Right hindlimb (tissue), 1 donor: ENCODE measurements around the gene EXOG.

Experiments used
- DNase-seq: peaks from one replicate; pipeline ENCODE4 v3.0.0-alpha.2; 2018

Gene EXOG

GRCh38 chr3:38548154-38548931 lies 52.2 kb downstream of the EXOG start:
- no peak for DNase-seq

GRCh38 chr3:38549082-38549481 lies 52.9 kb downstream of the EXOG start:
- DNase-seq = no peak

- no peak for DNase-seq
Observed at GRCh38 chr3:38549486-38549885, 53.3 kb downstream of the EXOG start.

GRCh38 chr3:38549957-38550840 lies 54.1 kb downstream of the EXOG start:
- DNase-seq = no peak

GRCh38 chr3:38551026-38551832 lies 55.1 kb downstream of the EXOG start:
- DNase-seq = no peak

- no peak for DNase-seq
Observed at GRCh38 chr3:38552364-38552763, 56.2 kb downstream of the EXOG start.

- DNase-seq = no peak
Observed at GRCh38 chr3:38553071-38553470, 56.9 kb downstream of the EXOG start.

GRCh38 chr3:38554127-38554827 lies 58.1 kb downstream of the EXOG start:
- DNase-seq = no peak

GRCh38 chr3:38555149-38555840 lies 59.2 kb downstream of the EXOG start:
- DNase-seq = no peak

GRCh38 chr3:38555926-38556325 lies 59.8 kb downstream of the EXOG start:
- no peak for DNase-seq

- DNase-seq = no peak
Observed at GRCh38 chr3:38556640-38557358, 60.7 kb downstream of the EXOG start.

- DNase-seq = no peak
Observed at GRCh38 chr3:38558864-38559263, 62.7 kb downstream of the EXOG start.

- DNase-seq = no peak
Observed at GRCh38 chr3:38560284-38560683, 64.1 kb downstream of the EXOG start.

GRCh38 chr3:38560996-38561717 lies 65.0 kb downstream of the EXOG start:
- no peak for DNase-seq

- no peak for DNase-seq
Observed at GRCh38 chr3:38561746-38562466, 65.8 kb downstream of the EXOG start.

- DNase-seq = no peak
Observed at GRCh38 chr3:38562467-38562925, 66.4 kb downstream of the EXOG start.

GRCh38 chr3:38563070-38563885 lies 67.1 kb downstream of the EXOG start:
- DNase-seq = no peak

- DNase-seq = no peak
Observed at GRCh38 chr3:38563886-38564270, 67.7 kb downstream of the EXOG start.
